GM21528 (cell line): ENCODE data around the gene AK1.
"Not testable (repeated sequence)": the region's sequence is repeated elsewhere in the genome, so short reads cannot be mapped to it uniquely, and the experiment has no call there.

Source experiments
- ATAC-seq: cut with Tn5 transposase; IDR thresholded peaks from one replicate; pipeline ENCODE4 v1.9.1; 2021; ENCODE audit warnings: mild to moderate bottlenecking, moderate library complexity; ENCODE audit not compliant: unreplicated experiment, low FRiP score

The AK1 gene

DNA sequence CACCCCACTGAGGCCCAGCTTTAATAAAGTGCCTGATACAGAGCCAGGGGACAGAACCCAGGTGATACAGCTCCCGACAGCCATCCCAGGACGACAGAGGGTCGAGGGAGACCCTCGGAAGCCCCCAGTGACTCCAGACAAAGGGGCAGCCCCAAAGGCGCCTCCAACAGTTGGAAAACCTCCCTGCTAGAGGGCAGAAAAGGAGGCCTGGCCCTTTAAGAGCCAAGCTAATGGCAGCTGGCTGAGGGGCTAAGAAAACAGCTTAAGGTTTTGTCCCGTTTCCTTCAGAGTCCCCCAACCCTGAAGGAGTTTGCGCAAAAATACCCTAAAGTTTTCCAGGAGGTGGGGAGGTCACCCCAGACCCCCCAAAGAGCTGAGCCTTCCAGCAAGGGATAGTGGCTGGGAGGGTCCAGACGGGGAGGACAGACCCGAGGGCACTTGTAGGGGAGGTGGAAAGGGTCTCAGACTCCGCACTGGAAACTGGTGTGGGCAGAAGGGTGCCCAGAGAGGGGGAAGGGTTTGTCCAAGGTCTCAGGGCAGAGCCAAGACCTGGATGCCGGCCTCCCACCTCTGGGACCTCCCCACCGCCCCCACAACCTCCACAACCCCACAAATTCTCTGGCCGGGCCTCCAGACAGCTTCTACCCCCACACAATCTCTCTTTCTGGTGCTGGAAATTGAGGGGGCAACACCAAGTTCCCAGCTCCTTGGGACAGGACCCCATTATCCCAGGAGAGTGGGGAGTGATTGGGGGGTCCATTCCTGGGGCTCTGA lies 8.2 kb upstream of the AK1 start:
- ATAC-seq = no peak

DNA sequence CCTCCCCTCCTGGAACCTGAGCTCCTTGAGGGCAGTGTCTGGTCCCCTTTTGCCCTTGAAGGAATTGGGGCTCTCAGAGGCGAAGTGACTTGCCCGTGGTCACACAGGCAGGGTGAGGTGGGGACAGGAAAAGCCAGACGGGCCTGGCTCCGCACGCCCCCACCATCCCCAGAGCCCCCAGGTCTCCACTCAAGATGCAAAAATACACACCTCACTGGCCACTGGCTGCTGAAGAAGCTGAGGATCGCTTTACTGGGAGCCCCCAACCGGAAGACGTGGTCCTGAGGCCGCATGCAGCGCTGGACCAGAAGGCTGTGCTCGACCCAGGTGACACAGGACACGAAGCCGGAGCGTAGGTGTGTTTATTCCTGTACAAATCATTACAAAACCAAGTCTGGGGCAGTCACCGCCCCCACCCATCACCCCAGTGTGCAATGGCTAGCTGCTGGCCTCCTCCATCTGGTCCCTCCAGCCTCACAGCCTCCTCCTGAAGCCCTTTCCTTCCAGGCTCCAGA lies 7.6 kb upstream of the AK1 start:
- ATAC-seq = no peak

- ATAC-seq = no peak
Measured at GRCh38 chr9:127884427-127884911, 7.0 kb upstream of the AK1 start.

GRCh38 chr9:127883959-127884358 lies 6.5 kb upstream of the AK1 start:
- ATAC-seq = no peak

- ATAC-seq = not testable (repeated sequence)
Measured at GRCh38 chr9:127881715-127882114, 4.2 kb upstream of the AK1 start.

- ATAC-seq = no peak
Measured at GRCh38 chr9:127880143-127880542, 2.7 kb upstream of the AK1 start.

GRCh38 chr9:127878652-127879390 lies 1.3 kb upstream of the AK1 start:
- no peak for ATAC-seq

- no peak for ATAC-seq
Measured at GRCh38 chr9:127878001-127878651, 651 bp upstream of the AK1 start.

GRCh38 chr9:127876764-127877562 lies 512 bp downstream of the AK1 start:
- no peak for ATAC-seq

GRCh38 chr9:127876026-127876763 lies 1.3 kb downstream of the AK1 start:
- no peak for ATAC-seq

- ATAC-seq = no peak
Measured at GRCh38 chr9:127875306-127875966, 2.0 kb downstream of the AK1 start.

DNA sequence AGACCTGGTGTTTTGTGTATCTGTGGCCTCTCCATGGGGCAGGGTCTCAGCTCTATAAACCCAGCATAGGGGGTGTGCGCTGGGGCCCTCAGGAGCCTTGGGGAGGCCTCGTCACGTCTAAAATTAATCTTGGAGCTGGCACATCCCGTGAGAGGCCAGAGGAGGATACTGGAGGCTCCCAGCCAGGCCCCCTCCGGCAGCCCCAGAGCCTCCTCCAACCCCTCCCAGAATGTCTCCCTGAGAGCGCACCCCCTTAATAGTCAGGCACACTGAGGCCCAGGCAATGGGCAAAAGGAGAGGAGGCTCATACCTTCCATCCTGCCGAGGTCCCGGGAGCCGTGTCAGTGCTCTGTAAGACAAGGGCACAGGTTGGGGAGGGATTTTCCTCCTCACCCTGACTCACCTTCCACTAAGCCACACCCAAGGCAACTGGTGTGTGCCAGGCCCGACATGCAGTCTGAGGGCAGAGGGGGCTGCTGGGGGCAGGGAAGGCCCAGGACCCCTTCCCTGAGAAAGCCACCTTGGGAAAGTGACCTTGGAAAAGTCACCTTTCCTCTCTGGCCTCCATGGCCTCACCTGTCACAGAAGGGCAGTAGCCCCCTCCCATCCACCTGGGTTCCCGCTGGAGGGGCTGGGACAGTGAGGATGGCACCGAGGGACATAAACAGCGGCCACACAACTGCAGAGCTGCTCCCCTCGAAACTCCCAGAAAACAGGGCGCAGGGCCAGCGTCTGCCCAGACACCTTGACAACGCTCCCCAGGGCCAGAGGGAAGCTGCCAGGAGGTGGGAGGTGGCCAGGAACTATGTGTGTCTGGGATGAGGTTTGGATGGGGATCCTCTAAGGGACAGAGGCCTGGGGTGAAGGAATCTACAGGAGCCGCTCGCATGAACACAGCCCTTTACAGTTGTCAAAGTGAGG lies 2.9 kb downstream of the AK1 start:
- no peak for ATAC-seq

GRCh38 chr9:127873886-127874285 lies 3.6 kb downstream of the AK1 start:
- ATAC-seq = no peak

DNA sequence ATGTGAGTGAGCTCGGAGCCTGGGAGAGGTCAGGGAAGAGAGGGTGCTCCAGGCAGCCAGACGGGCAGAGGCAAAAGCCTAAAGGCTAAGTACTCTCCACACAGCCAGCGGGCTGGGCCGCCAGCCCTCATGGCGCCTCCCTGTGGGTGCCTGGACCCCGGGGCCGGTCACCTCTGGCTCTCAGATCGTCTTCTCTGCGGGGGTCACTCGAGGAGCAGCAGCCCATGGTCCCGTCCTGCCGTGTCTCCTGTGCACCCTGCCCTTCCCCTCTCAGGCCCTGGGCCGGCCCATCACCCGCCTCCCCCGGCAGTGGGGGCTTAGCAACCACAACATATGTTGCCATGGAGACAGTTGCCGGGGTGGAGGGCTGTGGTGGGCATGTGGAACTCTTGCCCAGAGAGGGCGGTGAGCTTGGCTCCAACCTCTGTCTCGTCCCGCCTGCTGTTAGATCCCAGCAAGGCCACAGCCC lies 4.2 kb downstream of the AK1 start:
- no peak for ATAC-seq

- ATAC-seq = no peak
Measured at GRCh38 chr9:127872369-127873222, 4.9 kb downstream of the AK1 start.

- ATAC-seq = no peak
Measured at GRCh38 chr9:127871531-127871930, 5.9 kb downstream of the AK1 start.

- no peak for ATAC-seq
Measured at GRCh38 chr9:127870887-127871286, 6.6 kb downstream of the AK1 start.
